Endometrial microvascular endothelial cells (primary cell): ENCODE data around the gene KRTAP8-1. TPM values are rescaled to one million over a fixed set of nuclear protein-coding genes. Genes with fewer than 3 reads are reported as not detected.

Experiments
- in situ Hi-C: cut with HindIII; loops from 2 replicates; pipeline ENCODE4 v1.10.0; 2017; ENCODE audit warnings: low sequenced_read_pairs, low pct_unique_long_range_greater_than_20kb; ENCODE audit errors: inconsistent ontology term
- total RNA-seq: library from RNA; depleted of rRNA; stranded (reverse); fragments of >200 nt; gene quantifications from one replicate; pipeline ENCODE4 v1.2.3, GENCODE V29; 2015; ENCODE audit errors: inconsistent ontology term

Gene KRTAP8-1, protein sequence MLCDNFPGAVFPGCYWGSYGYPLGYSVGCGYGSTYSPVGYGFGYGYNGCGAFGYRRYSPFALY
- not detected for total RNA-seq

DNA sequence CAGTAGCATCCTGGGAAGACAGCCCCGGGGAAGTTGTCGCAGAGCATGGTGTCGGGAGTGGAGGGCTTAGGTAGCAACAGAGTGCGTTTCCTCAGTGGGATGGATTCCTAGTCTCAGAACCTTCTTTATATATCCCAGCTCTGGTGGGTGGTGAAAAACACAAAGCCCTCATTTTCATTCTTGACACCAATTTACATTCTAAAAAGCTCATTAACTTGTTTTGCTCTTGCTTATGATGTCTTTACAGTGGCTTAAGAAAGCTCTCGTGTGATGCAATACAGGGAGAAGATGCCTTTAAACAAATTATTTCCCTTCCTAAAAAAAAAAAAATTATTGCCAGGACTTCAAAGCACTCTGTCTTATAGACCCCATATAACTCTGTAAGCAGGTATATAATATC lies at the start of gene KRTAP8-1:
TSS of gene KRTAP8-1 (minus strand) at position 101 of the 400 bp plus-strand sequence. CDS start at position 47, 54 bp downstream.
- in situ Hi-C loops: no loop called here

DNA sequence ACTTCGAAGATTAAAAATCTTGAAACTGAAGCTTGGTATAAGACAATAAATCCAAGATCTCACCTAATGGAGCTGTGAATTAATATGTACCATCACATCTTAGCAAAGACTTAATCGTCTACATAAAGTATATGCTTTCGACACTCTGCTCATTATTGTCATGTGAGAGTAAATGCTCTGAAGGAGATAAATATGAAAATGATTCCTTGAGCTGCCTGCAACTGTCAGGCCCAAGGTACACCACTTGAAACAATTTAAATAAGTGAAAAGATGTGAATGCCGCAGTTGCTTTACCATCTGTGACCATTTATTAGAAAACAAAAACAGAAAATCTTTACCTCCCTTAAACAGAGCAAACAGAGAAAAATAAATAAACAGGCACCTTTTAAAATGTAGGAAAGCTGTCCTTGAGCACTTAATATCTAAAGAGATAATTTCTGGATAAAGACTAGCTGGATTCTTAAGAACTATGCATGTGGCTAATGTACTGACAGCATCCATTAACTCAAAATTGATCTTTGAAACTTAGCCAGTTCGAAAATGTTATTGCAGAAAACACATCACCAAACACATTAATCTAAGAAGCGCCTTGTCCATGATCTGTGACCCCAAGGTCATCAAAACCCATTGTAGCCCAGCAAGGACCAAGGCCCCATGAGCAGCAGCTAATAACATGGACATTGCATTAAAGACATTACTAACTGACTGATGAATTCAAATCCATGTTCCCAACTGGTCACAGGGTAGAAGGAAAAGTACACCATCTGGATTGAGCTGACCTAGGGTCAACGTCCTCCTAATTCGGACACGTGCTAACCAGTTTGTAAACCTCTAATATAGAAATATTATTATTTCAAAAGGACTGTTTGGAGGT lies 34.8 kb upstream of the KRTAP8-1 start:
- in situ Hi-C loops: no loop called here

- in situ Hi-C loops: no loop called here
Observed at GRCh38 chr21:30842990-30843389, 29.9 kb upstream of the KRTAP8-1 start.

DNA sequence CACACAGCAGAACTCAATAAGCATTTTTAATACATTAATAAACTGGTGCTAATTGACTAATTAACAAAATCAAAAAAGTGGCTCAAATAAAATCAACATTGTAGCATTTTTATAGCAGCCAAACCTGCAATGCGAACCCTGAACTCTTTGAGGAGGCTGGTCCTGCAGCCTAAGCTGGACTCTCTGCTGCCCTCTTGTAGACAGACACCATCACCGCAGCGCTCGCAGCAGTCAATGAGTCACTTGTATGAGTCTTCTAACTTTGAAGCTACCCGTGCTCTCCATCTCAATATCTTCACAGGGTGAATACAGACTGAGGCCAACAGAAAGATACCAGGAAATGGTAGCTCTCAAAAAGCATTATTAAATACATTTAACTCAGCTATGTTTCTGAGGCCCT lies 26.2 kb upstream of the KRTAP8-1 start:
- in situ Hi-C loops: no loop called here

- in situ Hi-C loops: no loop called here
Observed at GRCh38 chr21:30838536-30838935, 25.5 kb upstream of the KRTAP8-1 start.

DNA sequence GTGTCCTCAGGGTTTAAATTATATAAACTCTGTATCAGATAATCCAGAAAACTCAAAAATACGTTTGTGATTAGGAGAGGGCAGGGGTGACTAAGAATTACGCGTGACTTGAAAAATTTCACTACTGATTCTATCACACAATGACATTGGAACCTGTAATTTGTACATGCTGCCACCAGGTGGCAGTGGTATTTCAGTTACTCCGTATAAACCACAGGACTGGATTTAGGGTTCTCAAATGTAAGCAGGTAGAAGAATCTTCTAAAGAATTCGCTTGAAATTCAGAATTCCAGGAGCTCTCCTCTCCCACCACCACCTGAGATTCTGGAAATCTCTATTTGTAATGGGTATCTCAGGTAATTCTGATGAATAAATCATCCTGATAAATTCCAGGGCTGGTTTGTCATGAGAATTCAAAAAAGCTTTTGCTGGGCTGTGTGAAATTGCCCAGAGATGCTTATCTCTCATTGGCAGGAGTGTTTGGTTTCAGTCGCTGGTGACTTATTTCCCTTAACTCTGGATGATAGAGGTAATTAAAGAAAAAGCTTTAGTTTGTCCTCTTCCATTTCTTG lies 18.2 kb upstream of the KRTAP8-1 start:
- in situ Hi-C loops: no loop called here

- in situ Hi-C loops: no loop called here
Observed at GRCh38 chr21:30829659-30830058, 16.6 kb upstream of the KRTAP8-1 start, which contains the start of gene KRTAP7-1. TSS of gene KRTAP7-1 (minus strand) at chr21:30829759. CDS start at chr21:30829698, 61 bp downstream.

DNA sequence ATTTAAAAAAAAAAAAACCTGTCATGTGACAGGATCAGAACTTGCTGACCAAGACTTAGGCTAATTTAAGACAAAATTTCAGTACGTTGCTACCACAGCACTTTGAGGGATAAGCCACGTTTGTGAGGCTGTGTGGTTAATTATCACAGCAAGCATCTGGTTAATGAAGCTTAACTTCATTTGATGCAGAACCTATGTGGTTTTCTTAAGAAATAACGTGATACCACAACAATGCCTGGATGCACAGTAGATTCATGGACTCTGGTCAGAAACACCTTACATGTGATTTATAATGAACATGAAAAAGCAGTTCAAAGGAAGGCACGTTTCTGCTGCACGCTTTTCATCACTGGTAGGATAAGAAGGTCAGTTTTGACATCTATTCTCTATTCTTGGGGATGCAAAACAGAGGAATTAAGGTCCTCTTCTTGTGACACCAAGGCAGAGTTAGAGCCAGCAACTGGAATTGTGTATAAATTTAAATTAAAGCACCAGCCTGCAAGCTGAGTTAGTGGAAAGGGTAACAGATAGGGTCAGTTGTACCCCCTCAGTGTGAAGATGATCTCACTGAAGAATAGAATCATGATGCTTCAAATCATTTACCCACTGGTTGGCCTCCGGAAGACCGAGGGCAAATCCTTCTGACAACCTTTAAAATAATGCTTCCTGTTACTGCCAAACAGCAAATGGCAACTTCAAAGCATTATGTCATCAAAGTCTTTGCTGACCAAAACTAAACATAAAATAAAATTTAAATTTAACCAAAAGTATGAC lies 6.0 kb upstream of the KRTAP8-1 start:
- in situ Hi-C loops: no loop called here

GRCh38 chr21:30800605-30801004 lies 12.5 kb downstream of the KRTAP8-1 start:
- in situ Hi-C loops: no loop called here

GRCh38 chr21:30793581-30794314 lies 19.3 kb downstream of the KRTAP8-1 start:
- in situ Hi-C loops: no loop called here

DNA sequence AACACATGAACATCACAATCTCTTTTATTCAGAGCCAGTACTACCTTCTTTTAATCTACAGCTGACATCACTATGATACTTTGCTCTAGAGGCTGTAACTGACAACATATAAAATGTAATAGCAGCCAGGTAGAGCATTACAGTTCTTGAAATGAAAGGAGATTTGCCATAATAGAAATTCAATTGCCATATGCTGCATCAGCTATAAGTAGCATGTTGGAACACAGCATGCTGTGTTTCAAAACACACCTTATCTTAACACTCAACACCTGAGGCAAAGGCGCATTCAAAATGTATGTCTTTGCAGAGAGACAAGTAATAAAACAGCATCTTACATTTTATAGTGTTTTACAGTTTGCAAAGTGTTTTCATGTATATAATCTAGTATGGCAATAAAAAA lies 33.8 kb downstream of the KRTAP8-1 start:
- in situ Hi-C loops: no loop called here

GRCh38 chr21:30769724-30770431 lies 43.2 kb downstream of the KRTAP8-1 start:
- in situ Hi-C loops: no loop called here

Other genes with a start within 250 kb of the KRTAP8-1 start
- not detected for gene KRTAP22-2, start 222.9 kb downstream of the KRTAP8-1 start, total RNA-seq
- gene KRTAP6-3, start 220.8 kb downstream of the KRTAP8-1 start, total RNA-seq: not detected
- not detected for gene KRTAP6-2, start 214.4 kb downstream of the KRTAP8-1 start, total RNA-seq
- gene KRTAP22-1, start 212.2 kb downstream of the KRTAP8-1 start, total RNA-seq: not detected
- gene KRTAP6-1, start 199.3 kb downstream of the KRTAP8-1 start, total RNA-seq: not detected
- not detected for gene KRTAP20-1, start 196.8 kb downstream of the KRTAP8-1 start, total RNA-seq
- gene KRTAP20-4, start 192.6 kb downstream of the KRTAP8-1 start, total RNA-seq: not detected
- gene KRTAP20-2, start 178.1 kb downstream of the KRTAP8-1 start, total RNA-seq: not detected
- gene KRTAP20-3, start 170.4 kb downstream of the KRTAP8-1 start, total RNA-seq: not detected
- gene KRTAP21-3, start 94.5 kb downstream of the KRTAP8-1 start, total RNA-seq: not detected
- not detected for gene KRTAP21-2, start 66.0 kb downstream of the KRTAP8-1 start, total RNA-seq
- not detected for gene KRTAP21-1, start 57.8 kb downstream of the KRTAP8-1 start, total RNA-seq
- not detected for gene KRTAP7-1, start 16.5 kb upstream of the KRTAP8-1 start, total RNA-seq
- not detected for gene KRTAP11-1, start 68.3 kb upstream of the KRTAP8-1 start, total RNA-seq
- not detected for gene KRTAP19-8, start 225.2 kb upstream of the KRTAP8-1 start, total RNA-seq